Thyroid gland (tissue), 4 donors: ENCODE data around the gene PRM3.

Experiments
- CTCF ChIP-seq, 6 experiments: fragments of 200-600 bp in 3 of 6; fragments of 450-650 bp in 3 of 6; sonication (generic) in 3 of 6; IDR thresholded peaks; one replicate each; pipeline ENCODE4 v1.5.1; 2016 to 2019; ENCODE audit warnings: antibody characterized with exemption in 6 of 6, mild to moderate bottlenecking in 2 of 6, inconsistent platforms in 1 of 6, moderate library complexity in 1 of 6
- POLR2A ChIP-seq, 2 donors: fragments of 450-650 bp; IDR thresholded peaks; one replicate each; pipeline ENCODE4 v1.6.1; 2017; ENCODE audit warnings: antibody characterized with exemption in 2 of 2, mild to moderate bottlenecking in 2 of 2, moderate library complexity in 1 of 2

- TF ChIP-seq POLR2A (IDR thresholded peaks at IDR 0.05) = no peak
- no peak for TF ChIP-seq CTCF (IDR thresholded peaks at IDR 0.05)
These were observed 4.5 kb downstream of the PRM3 start, which contains the start of gene TNP2 for GRCh38 chr16:11268921-11269375.
